Measurements from ENCODE around the gene ARHGAP4. TPM values are rescaled to one million over a fixed set of nuclear protein-coding genes. Genes with fewer than 3 reads are reported as not detected.

ARHGAP4 gene
- total and polyA plus RNA-seq, 2 donors (not counting 3 experiments of a cell fraction or from before 2014, with no cell fraction given): 20.9 to 33.3 TPM

DNA sequence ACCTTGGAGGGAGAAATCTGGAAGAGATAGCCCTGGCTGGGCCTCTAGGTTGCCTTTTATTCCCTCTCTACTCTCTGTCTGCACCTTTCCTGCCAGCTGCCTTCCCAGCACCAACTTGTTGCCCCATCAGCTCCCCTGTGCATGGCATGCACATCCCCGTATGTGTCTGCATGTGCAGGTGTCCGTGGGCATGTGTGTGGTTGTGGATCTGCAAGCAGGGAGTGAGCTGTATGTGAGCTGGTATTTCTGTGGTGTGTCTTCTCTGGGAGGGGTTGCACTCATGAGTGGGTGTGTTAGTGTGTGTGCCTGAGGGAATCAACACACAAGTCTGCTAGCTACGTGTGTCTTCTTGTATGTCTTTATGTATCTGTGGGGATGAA is 50.0 kb downstream of the ARHGAP4 start:
- Histone ChIP-seq H3K4me2 (ENCODE audit: insufficient read depth, low read length) (no peak overlapping the region), H3K4me3 (replicated peaks in 1 of 3; ENCODE audit: insufficient read depth in 1 of 3, low read depth in 1 of 3, low read length in 3 of 3) (no peak overlapping the region), H3K27me3 (ENCODE audit: control insufficient read depth in 2 of 2, insufficient read depth in 2 of 2, low read length in 2 of 2) (peaks cover 5% of the 10 kb centered on the region in 2 experiments), H3K9me1 (replicated peaks; ENCODE audit: control insufficient read depth, extremely low read depth, insufficient read depth, low read length) (no peaks in the 10 kb centered on the region), H3K79me2 (ENCODE audit: control insufficient read depth, insufficient read depth, low read length) (no peaks in the 10 kb centered on the region), H3K4me1 (ENCODE audit: control insufficient read depth, extremely low read depth, insufficient read depth, low read length) (no peaks in the 10 kb centered on the region), H3K9me3 (replicated peaks; ENCODE audit: control insufficient read depth, insufficient read depth, low read length) (no peaks in the 10 kb centered on the region), H3K36me3 (ENCODE audit: control insufficient read depth in 2 of 2, extremely low read depth in 1 of 2, insufficient read depth in 2 of 2, low read length in 2 of 2) (no peaks in the 10 kb centered on the region), H4K20me1 (replicated peaks; ENCODE audit: control insufficient read depth, extremely low read depth, insufficient read depth, low read length) (no peaks in the 10 kb centered on the region), H3K27ac (ENCODE audit: insufficient read depth, low read depth, low read length) (no peak overlapping the region), H3K9ac (replicated peaks; ENCODE audit: extremely low read depth, insufficient read depth, low read length) (no peak overlapping the region), H2AFZ (ENCODE audit: low read depth, low read length) (no peak overlapping the region)
- no TSS peak for BruUV-seq (replicated peaks)
- DNase-seq (ENCODE audit: low read depth, low spot score) (no peak), FAIRE-seq (no peak)
- ChIA-PET POLR2A (interaction anchor here (0.7 kb wide), 1 partner anchor 25 kb away, joined by 15 read pairs; no protein-coding TSS in a partner anchor), CTCF (no interaction called here)
- no peak for TF ChIP-seq FOS (IDR thresholded peaks at IDR 0.05; ENCODE audit: borderline replicate concordance, insufficient read depth, low read length)
- TF ChIP-seq MYC (IDR thresholded peaks at IDR 0.05; ENCODE audit: low read depth, low read length): no peak
- TF ChIP-seq POLR2A (IDR thresholded peaks at IDR 0.05; ENCODE audit: low read depth, low read length): no peak
- no peak for TF ChIP-seq EZH2 (IDR thresholded peaks at IDR 0.05; ENCODE audit: borderline replicate concordance, low read depth, low read length, severe bottlenecking)
- no peak for TF ChIP-seq JUN (IDR thresholded peaks at IDR 0.05; ENCODE audit: borderline replicate concordance, insufficient read depth, insufficient read length, low read depth)
- TF ChIP-seq CTCF (IDR thresholded peaks at IDR 0.05; ENCODE audit: extremely low read depth in 1 of 2, insufficient read depth in 1 of 2, low read depth in 1 of 2, low read length in 2 of 2): no peak
- TF ChIP-seq GATA2 (IDR thresholded peaks at IDR 0.05; ENCODE audit: insufficient read depth, insufficient read length, low read depth, low read length): no peak
- TF ChIP-seq POLR2AphosphoS5 (IDR thresholded peaks at IDR 0.05; ENCODE audit: insufficient read depth, low read depth, low read length): no peak
- TF ChIP-seq, protein P1, sequence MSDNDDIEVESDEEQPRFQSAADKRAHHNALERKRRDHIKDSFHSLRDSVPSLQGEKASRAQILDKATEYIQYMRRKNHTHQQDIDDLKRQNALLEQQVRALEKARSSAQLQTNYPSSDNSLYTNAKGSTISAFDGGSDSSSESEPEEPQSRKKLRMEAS (IDR thresholded peaks at IDR 0.05; ENCODE audit: insufficient read depth, insufficient read length): no peak
- dilution Hi-C loops (cut with MboI; ENCODE audit: extremely low pct_ligation_motif_present, low sequenced_read_pairs): no loop called here
- intact Hi-C loops (cut with micrococcal nuclease): loop anchor here (10.0 kb wide), 1 partner anchor 81 kb away; the partner anchor contains the start of genes IDH3G and SSR4

Data from endothelial cell of umbilical vein (primary cell).